ENCODE measurements around the gene DTNBP1. TPM values are rescaled to one million over a fixed set of nuclear protein-coding genes. Genes with fewer than 3 reads are reported as not detected.

Gene DTNBP1
- total RNA-seq, 2 donors from 2014 or later = 9.0 to 14.1 TPM

DNA sequence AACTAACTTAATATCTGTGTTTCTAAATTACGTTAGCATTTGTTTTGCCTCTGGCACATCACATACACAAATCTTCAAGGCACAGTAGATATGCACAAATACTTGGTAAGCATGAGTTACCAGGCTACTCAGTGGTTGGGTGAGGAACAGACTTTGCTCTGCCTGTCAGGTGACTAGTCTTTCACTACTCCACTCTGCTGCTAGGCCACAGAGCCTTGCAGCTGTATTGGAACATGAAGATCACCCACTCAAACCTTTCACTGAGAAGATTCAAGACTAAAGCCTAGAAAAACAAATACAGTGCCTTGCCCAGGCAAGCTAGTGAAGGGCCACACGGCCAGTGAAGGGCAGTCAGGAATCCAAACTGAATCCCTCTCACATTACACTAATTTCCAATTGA, 47.0 kb downstream of the DTNBP1 start:
- intact Hi-C loops (cut with DNase I) = no loop called here

DNA sequence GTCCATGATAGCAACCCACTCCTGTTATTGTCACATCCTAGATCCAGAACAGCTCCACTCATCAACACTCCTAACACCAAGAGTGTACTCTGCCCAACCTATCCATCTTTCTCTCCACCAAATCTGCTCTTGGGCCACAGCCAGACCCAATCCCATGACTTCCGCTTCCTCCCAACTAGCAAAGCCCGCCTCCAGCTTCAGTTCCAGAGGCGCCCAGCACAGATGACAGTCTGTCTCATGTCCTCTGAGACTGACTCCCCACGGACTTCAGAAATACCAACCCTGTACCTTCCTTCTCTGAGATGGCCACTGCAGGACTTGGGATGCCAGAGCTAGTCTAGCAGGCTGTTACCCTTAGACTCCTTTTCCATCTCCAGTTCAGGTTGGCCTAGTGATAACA, 48.6 kb downstream of the DTNBP1 start:
- Histone ChIP-seq H3K4me3 (no peak overlapping the region), H3K36me3 (no peaks in the 10 kb centered on the region), H3K4me1 (replicated peaks) (no peaks in the 10 kb centered on the region), H3K27ac (no peak overlapping the region), H3K9me3 (no peaks in the 10 kb centered on the region), H3K27me3 (replicated peaks; ENCODE audit: insufficient read depth) (no peaks in the 10 kb centered on the region)
- DNase-seq (ENCODE audit: low spot score) = no peak
- 93% methylated on average over 4 of the region's 4 CpGs for WGBS
- TF ChIP-seq POLR2AphosphoS5 (IDR thresholded peaks at IDR 0.05) = no peak
- TF ChIP-seq POLR2A (IDR thresholded peaks at IDR 0.05) = no peak
- intact Hi-C loops (cut with DNase I) = no loop called here

More for the DNA sequence above, 47.0 kb downstream of the DTNBP1 start:
- no peaks in the 10 kb centered on the region for H3K4me1 ChIP-seq (replicated peaks)
- H3K9me3 ChIP-seq = no peaks in the 10 kb centered on the region
- H3K36me3 ChIP-seq = no peaks in the 10 kb centered on the region
- WGBS = 72% methylated on average over 2 of the region's 2 CpGs
- TF ChIP-seq, protein P1, sequence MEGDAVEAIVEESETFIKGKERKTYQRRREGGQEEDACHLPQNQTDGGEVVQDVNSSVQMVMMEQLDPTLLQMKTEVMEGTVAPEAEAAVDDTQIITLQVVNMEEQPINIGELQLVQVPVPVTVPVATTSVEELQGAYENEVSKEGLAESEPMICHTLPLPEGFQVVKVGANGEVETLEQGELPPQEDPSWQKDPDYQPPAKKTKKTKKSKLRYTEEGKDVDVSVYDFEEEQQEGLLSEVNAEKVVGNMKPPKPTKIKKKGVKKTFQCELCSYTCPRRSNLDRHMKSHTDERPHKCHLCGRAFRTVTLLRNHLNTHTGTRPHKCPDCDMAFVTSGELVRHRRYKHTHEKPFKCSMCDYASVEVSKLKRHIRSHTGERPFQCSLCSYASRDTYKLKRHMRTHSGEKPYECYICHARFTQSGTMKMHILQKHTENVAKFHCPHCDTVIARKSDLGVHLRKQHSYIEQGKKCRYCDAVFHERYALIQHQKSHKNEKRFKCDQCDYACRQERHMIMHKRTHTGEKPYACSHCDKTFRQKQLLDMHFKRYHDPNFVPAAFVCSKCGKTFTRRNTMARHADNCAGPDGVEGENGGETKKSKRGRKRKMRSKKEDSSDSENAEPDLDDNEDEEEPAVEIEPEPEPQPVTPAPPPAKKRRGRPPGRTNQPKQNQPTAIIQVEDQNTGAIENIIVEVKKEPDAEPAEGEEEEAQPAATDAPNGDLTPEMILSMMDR (IDR thresholded peaks at IDR 0.05) = no peak
- TF ChIP-seq POLR2A (IDR thresholded peaks at IDR 0.05) (no peak), POLR2AphosphoS5 (IDR thresholded peaks at IDR 0.05) (no peak)
- no peak overlapping the region for H3K27ac ChIP-seq
- DNase-seq (ENCODE audit: low spot score) = no peak
- H3K27me3 ChIP-seq (replicated peaks; ENCODE audit: insufficient read depth) = no peaks in the 10 kb centered on the region
- no peak overlapping the region for H3K4me3 ChIP-seq

DNA sequence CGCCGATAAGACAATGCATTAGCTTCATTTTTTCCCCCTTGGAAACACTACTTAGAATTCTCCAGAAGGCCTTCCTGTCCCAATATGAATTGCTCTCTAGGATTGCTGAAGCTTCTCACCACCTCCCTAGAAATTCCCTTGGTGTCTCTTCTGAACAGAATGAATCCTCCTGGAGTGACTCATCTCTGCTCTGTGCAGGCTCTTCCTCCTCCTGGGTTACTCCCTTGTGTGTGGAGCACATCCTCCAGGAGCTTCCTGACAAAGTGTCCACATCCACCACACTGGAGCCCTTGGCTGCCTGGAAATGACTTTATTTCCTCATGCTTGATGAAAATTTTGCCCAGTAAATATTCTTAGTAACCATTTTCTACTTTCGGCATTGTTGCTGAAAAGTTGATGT, 54.4 kb downstream of the DTNBP1 start:
- no peak for DNase-seq (ENCODE audit: low spot score)
- H3K27ac ChIP-seq = no peak overlapping the region

DNA sequence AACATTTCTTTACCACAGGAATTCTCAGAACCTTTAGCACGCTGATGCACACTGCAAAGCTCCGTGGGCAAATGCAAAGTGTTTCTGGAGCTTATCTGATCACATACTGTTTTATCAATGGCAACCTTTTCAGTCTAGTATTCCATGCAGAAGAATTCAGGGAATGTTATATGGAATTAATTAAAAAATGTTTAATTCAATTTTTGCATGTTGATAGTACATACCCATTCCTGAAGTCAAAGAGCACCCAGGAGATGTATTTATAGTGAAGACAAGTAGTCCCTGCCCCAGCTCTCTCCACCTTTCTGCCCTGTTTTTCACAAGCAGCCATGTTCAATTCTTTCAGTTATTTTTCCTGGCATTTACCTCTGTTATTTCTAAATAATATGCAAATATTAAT, 55.2 kb downstream of the DTNBP1 start:
- H3K36me3 ChIP-seq = no peaks in the 10 kb centered on the region
- intact Hi-C loops (cut with DNase I) = no loop called here
- no peak overlapping the region for H3K27ac ChIP-seq
- no peaks in the 10 kb centered on the region for H3K27me3 ChIP-seq (replicated peaks; ENCODE audit: insufficient read depth)
- H3K4me1 ChIP-seq (replicated peaks) = no peaks in the 10 kb centered on the region
- TF ChIP-seq, protein P1 (IDR thresholded peaks at IDR 0.05) = no peak
- no peak for TF ChIP-seq POLR2A (IDR thresholded peaks at IDR 0.05)
- TF ChIP-seq POLR2AphosphoS5 (IDR thresholded peaks at IDR 0.05) = no peak
- DNase-seq (ENCODE audit: low spot score) = no peak
- 42% methylated on average over 2 of the region's 2 CpGs for WGBS
- no peaks in the 10 kb centered on the region for H3K9me3 ChIP-seq
- H3K4me3 ChIP-seq = no peak overlapping the region

More for the DNA sequence above, 54.4 kb downstream of the DTNBP1 start:
- no peaks in the 10 kb centered on the region for H3K9me3 ChIP-seq
- no peak for TF ChIP-seq POLR2AphosphoS5 (IDR thresholded peaks at IDR 0.05)
- TF ChIP-seq, protein P1 (IDR thresholded peaks at IDR 0.05) = no peak
- no peak for TF ChIP-seq POLR2A (IDR thresholded peaks at IDR 0.05)
- no peaks in the 10 kb centered on the region for H3K4me1 ChIP-seq (replicated peaks)
- intact Hi-C loops (cut with DNase I) = no loop called here
- no peaks in the 10 kb centered on the region for H3K36me3 ChIP-seq
- no peaks in the 10 kb centered on the region for H3K27me3 ChIP-seq (replicated peaks; ENCODE audit: insufficient read depth)
- H3K4me3 ChIP-seq = no peak overlapping the region
- WGBS = 93% methylated on average over 3 of the region's 3 CpGs

DNA sequence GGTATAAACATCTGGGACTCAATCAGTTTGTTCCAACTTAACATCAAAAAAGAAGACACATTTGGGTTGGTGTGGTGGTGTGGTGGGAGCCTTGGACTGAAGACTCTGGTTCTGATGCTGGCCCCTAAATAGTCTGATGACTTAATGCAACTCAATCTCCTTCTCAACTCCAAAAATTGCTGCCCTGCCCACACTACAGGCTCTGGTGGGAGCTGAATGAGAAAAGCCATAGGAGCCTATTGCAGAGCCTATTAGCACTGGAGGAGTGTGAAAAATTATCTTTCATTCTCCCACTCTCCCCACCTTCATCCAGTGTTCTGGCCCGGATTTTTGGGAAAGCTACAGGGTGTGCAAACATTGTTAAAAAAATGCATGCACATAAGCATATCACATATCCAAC, 56.5 kb downstream of the DTNBP1 start:
- H3K27me3 ChIP-seq (replicated peaks; ENCODE audit: insufficient read depth) = no peaks in the 10 kb centered on the region
- no peaks in the 10 kb centered on the region for H3K9me3 ChIP-seq
- TF ChIP-seq, protein P1 (IDR thresholded peaks at IDR 0.05) = no peak
- TF ChIP-seq POLR2A (IDR thresholded peaks at IDR 0.05) (no peak), POLR2AphosphoS5 (IDR thresholded peaks at IDR 0.05) (no peak)
- DNase-seq (ENCODE audit: low spot score) = no peak
- no peak overlapping the region for H3K27ac ChIP-seq
- no peaks in the 10 kb centered on the region for H3K4me1 ChIP-seq (replicated peaks)
- no peaks in the 10 kb centered on the region for H3K36me3 ChIP-seq
- intact Hi-C loops (cut with DNase I) = no loop called here
- 77% methylated on average over 1 of the region's 1 CpG for WGBS
- no peak overlapping the region for H3K4me3 ChIP-seq

Measured in prostate gland (tissue), 2 donors.